Fibroblast of mammary gland (primary cell): ENCODE data around the gene STXBP6.

Experiments
- DNase-seq: peaks from one replicate; pipeline ENCODE4 v3.0.0-alpha.2; 2010; ENCODE audit warnings: low read depth
- H3K4me3 ChIP-seq: 2 replicates; pipeline ENCODE4 v1.5.1; 2011; ENCODE audit warnings: low read depth, mild to moderate bottlenecking, low read length, moderate library complexity; ENCODE audit not compliant: control insufficient read depth
- CTCF ChIP-seq: conservative IDR thresholded peaks from 2 replicates; pipeline ENCODE4 v1.5.1; 2011; ENCODE audit warnings: low read depth, low read length, inconsistent platforms; ENCODE audit not compliant: control insufficient read depth, insufficient read depth

The STXBP6 gene

GRCh38 chr14:24915958-24916595 is 133.9 kb downstream of the STXBP6 start:
- no peak for TF ChIP-seq CTCF
- peak; percentile 32 for DNase-seq

GRCh38 chr14:24915403-24915921 is 134.5 kb downstream of the STXBP6 start:
- TF ChIP-seq CTCF, result no peak
- no peak overlapping the region for H3K4me3 ChIP-seq
- no peak for DNase-seq

More at GRCh38 chr14:24915958-24916595, 133.9 kb downstream of the STXBP6 start:
- no peak overlapping the region for H3K4me3 ChIP-seq

- no peak for DNase-seq
- no peak for TF ChIP-seq CTCF
- no peak overlapping the region for H3K4me3 ChIP-seq
Observed at GRCh38 chr14:24913746-24914145, 136.2 kb downstream of the STXBP6 start.

GRCh38 chr14:24913021-24913420 is 136.9 kb downstream of the STXBP6 start:
- no peak for DNase-seq
- no peak for TF ChIP-seq CTCF
- H3K4me3 ChIP-seq, result no peak overlapping the region

- no peak overlapping the region for H3K4me3 ChIP-seq
- TF ChIP-seq CTCF, result no peak
- DNase-seq, result peak; percentile 88
Observed at GRCh38 chr14:24911324-24912109, 138.4 kb downstream of the STXBP6 start.

- TF ChIP-seq CTCF, result no peak
- no peak overlapping the region for H3K4me3 ChIP-seq
- DNase-seq, result no peak
Observed at GRCh38 chr14:24910408-24910986, 139.4 kb downstream of the STXBP6 start.
